Activated CD4-positive, alpha-beta memory T cell treated with anti-CD3 and anti-CD28 coated beads for 36 hours (primary cell): ENCODE data around the gene MREG. TPM values are rescaled to one million over a fixed set of nuclear protein-coding genes. Genes with fewer than 3 reads are reported as not detected.
A peak's percentile ranks its signal among the peaks of the same experiment; 100 is the strongest.
"Not testable (repeated sequence)": the region's sequence is repeated elsewhere in the genome, so short reads cannot be mapped to it uniquely, and the experiment has no call there.

Experiments used
- CTCF ChIA-PET: fragments of 350-600 bp; sonication (Branson Sonifier 250); formaldehyde crosslinking; loops from one replicate; lab custom pipeline; 2021; ENCODE audit warnings: antibody characterized with exemption, inconsistent platforms; lab: Charles Lee
- POLR2A ChIA-PET: fragments of 350-600 bp; sonication (Branson Sonifier 250); formaldehyde crosslinking; loops from one replicate; lab custom pipeline; 2021; ENCODE audit warnings: antibody characterized with exemption; lab: Charles Lee
- DNase-seq: peaks from one replicate; pipeline ENCODE4 v3.0.0-alpha.2; 2020
- H3K27ac Mint-ChIP-seq: one replicate; pipeline ENCODE4 v1.8.0; 2021; ENCODE audit warnings: mixed read lengths
- H3K27me3 Mint-ChIP-seq: one replicate; pipeline ENCODE4 v1.8.0; 2021; ENCODE audit warnings: mixed read lengths
- H3K36me3 Mint-ChIP-seq: one replicate; pipeline ENCODE4 v1.8.0; 2021; ENCODE audit warnings: mixed read lengths
- H3K4me1 Mint-ChIP-seq: one replicate; pipeline ENCODE4 v1.8.0; 2021; ENCODE audit warnings: low read depth, mixed read lengths
- H3K4me3 Mint-ChIP-seq: one replicate; pipeline ENCODE4 v1.8.0; 2021; ENCODE audit warnings: mild to moderate bottlenecking, mixed read lengths
- H3K9me3 Mint-ChIP-seq: one replicate; pipeline ENCODE4 v1.8.0; 2021; ENCODE audit warnings: mixed read lengths
- intact Hi-C: fragments of 100-400 bp; cut with micrococcal nuclease; formaldehyde crosslinking; loops from one replicate; pipeline ENCODE4 v1.15.1; 2023
- total RNA-seq, 2 experiments: library from RNA; stranded (reverse); gene quantifications; one replicate each; pipeline ENCODE4 v1.2.3, GENCODE V29; 2021

MREG gene
- total RNA-seq, 2 experiments from 2014 or later: 10.2 to 10.4 TPM

DNA sequence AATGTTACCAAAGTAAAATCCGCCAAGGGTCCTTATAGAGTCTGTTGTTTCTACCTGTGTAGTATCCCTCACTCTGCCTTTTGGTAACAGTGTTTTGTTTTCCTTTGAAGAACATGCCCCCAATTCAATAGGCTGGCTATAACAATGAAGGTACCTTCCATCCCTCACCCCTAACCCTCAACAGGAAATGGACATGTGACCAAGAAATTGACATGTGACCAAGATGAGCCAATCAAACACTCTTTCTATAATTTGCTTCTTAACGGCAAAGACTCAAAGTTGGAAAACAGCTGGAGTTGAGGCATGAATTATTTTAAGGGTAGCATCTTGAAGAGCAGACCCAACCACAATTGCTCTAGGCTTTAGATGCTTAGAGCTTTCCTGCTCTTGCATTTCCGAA is 5.4 kb upstream of the MREG start:
- Mint-ChIP-seq H3K4me1 (peaks cover 42% of the 10 kb centered on the region), H3K27me3 (no peaks in the 10 kb centered on the region), H3K27ac (no peak overlapping the region), H3K9me3 (no peaks in the 10 kb centered on the region), H3K4me3 (no peak overlapping the region), H3K36me3 (no peaks in the 10 kb centered on the region)
- no peak for DNase-seq
- ChIA-PET POLR2A (no interaction called here), CTCF (interaction anchor here (0.6 to 11.4 kb wide), 6 partner anchors 14 to 191 kb away, joined by 3 to 188 read pairs (median 4); no protein-coding TSS in a partner anchor)
- intact Hi-C loops: loop anchor here (10.0 kb wide), 5 partner anchors 274 to 1214 kb away; partner anchors contain the start of genes ATIC, BARD1 and FN1

GRCh38 chr2:216017365-216017764 is 4.0 kb upstream of the MREG start:
- Mint-ChIP-seq H3K9me3 (no peaks in the 10 kb centered on the region), H3K4me1 (peaks cover 51% of the 10 kb centered on the region), H3K27ac (peak overlapping the region; percentile 50), H3K27me3 (no peaks in the 10 kb centered on the region), H3K36me3 (no peaks in the 10 kb centered on the region), H3K4me3 (no peak overlapping the region)
- intact Hi-C loops: loop anchor here (1.0 to 10.0 kb wide), 7 partner anchors 15 to 1213 kb away; partner anchors contain the start of genes ATIC, BARD1 and FN1
- DNase-seq: peak; percentile 79
- CTCF ChIA-PET: interaction anchor here (0.6 to 11.4 kb wide), 5 partner anchors 15 to 192 kb away, joined by 3 to 188 read pairs (median 6); no protein-coding TSS in a partner anchor
- POLR2A ChIA-PET: interaction anchor here (0.6 kb wide), 1 partner anchor 608 kb away, joined by 3 read pairs; no protein-coding TSS in a partner anchor

- CTCF ChIA-PET: interaction anchor here (0.6 to 11.4 kb wide), 12 partner anchors 9 to 650 kb away, joined by 3 to 188 read pairs (median 6); partner anchors contain the start of gene XRCC5
- Mint-ChIP-seq H3K4me1 (peaks cover 55% of the 10 kb centered on the region), H3K36me3 (no peaks in the 10 kb centered on the region), H3K9me3 (no peaks in the 10 kb centered on the region), H3K27me3 (no peaks in the 10 kb centered on the region), H3K27ac (peak overlapping the region; percentile 64), H3K4me3 (no peak overlapping the region)
- no peak for DNase-seq
- POLR2A ChIA-PET: interaction anchor here (0.5 to 2.3 kb wide), 5 partner anchors 11 to 179 kb away, joined by 3 to 9 read pairs (median 3); no protein-coding TSS in a partner anchor
- intact Hi-C loops: loop anchor here (1.0 to 10.0 kb wide), 7 partner anchors 10 to 1212 kb away; partner anchors contain the start of genes ATIC, BARD1 and FN1
These were observed 3.2 kb upstream of the MREG start for GRCh38 chr2:216016581-216016980.

DNA sequence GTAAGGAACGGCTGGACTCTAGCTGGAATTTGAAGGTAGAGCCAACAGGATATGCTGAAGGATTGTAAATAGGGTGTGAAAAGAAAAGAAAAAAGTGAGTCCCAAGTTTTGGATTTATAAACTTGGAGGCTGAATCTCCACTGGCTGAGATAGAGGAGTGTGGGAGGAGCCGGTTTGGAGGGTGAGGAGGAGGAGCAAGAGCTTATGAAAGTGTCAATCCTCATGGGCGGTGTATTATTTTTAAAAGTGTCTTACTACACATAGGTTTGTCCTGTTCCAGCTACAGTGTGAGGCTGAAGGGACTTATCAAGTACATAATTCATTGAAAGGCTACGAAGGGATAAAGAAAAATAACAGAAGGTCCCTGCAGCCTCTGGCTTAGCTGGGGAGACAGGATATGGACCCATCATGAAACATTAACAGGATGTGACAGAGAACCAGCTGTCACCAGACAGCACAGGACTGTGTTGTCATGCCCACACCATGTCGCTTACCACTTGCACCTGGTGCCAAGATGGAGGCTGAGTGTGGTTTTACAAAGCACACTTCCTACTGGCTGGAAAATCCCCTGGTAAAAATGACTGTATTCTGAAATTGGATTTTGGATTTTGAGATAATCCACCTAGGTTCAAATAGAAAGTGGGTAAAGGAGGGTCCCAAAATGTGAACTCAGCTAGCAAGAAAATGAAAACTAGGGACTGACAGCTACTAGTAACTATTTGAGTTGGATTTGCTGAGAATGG is 2.5 kb upstream of the MREG start:
- H3K27me3 Mint-ChIP-seq: no peaks in the 10 kb centered on the region
- POLR2A ChIA-PET: interaction anchor here (0.5 to 2.3 kb wide), 5 partner anchors 10 to 179 kb away, joined by 3 to 9 read pairs (median 3); no protein-coding TSS in a partner anchor
- CTCF ChIA-PET: interaction anchor here (0.6 to 11.4 kb wide), 11 partner anchors 10 to 651 kb away, joined by 3 to 188 read pairs (median 6); partner anchors contain the start of gene XRCC5
- peak; percentile 78 for DNase-seq
- peaks cover 55% of the 10 kb centered on the region for H3K4me1 Mint-ChIP-seq
- no peaks in the 10 kb centered on the region for H3K9me3 Mint-ChIP-seq
- intact Hi-C loops: loop anchor here (1.0 to 10.0 kb wide), 7 partner anchors 10 to 1211 kb away; partner anchors contain the start of genes ATIC, BARD1 and FN1
- H3K27ac Mint-ChIP-seq: peak overlapping the region; percentile 64
- no peaks in the 10 kb centered on the region for H3K36me3 Mint-ChIP-seq
- peak overlapping the region; percentile 39 for H3K4me3 Mint-ChIP-seq

DNA sequence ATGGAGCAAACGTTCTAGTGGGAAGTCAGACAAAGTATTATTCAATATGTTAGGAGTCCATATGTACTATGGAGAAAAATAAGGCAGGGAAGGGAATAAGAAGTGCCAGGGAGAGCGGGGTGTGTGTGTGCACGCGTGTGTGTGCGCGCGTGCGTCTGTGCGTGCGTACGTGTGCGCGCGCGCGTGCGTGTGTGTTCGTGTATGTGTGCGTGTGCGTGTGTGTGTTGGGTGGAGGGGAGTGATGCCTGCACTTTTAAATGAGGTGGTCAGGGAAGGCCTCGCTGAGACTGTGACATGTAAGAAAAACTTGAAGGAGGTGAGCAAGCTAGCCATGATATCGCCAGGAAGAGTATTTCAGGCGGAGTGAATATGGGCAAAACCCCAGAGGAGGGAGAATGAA is 1.6 kb upstream of the MREG start:
- POLR2A ChIA-PET: interaction anchor here (1.6 to 2.3 kb wide), 2 partner anchors 9 to 14 kb away, joined by 7 to 9 read pairs; no protein-coding TSS in a partner anchor
- Mint-ChIP-seq H3K4me1 (peaks cover 55% of the 10 kb centered on the region), H3K27me3 (no peaks in the 10 kb centered on the region)

GRCh38 chr2:216014006-216014405 is 655 bp upstream of the MREG start:
- H3K9me3 Mint-ChIP-seq: no peaks in the 10 kb centered on the region
- ChIA-PET CTCF (interaction anchor here (0.7 to 3.5 kb wide), 5 partner anchors 8 to 64 kb away, joined by 3 to 17 read pairs (median 4); no protein-coding TSS in a partner anchor), POLR2A (no interaction called here)
- H3K4me3 Mint-ChIP-seq: peak overlapping the region; percentile 41
- H3K36me3 Mint-ChIP-seq: no peaks in the 10 kb centered on the region
- no peak overlapping the region for H3K27ac Mint-ChIP-seq
- peaks cover 55% of the 10 kb centered on the region for H3K4me1 Mint-ChIP-seq
- no peak for DNase-seq
- H3K27me3 Mint-ChIP-seq: no peaks in the 10 kb centered on the region
- intact Hi-C loops: loop anchor here (10.0 kb wide), 5 partner anchors 269 to 1209 kb away; partner anchors contain the start of genes ATIC, BARD1 and FN1

More for the DNA sequence above, 1.6 kb upstream of the MREG start:
- intact Hi-C loops: loop anchor here (10.0 kb wide), 5 partner anchors 270 to 1210 kb away; partner anchors contain the start of genes ATIC, BARD1 and FN1
- no peaks in the 10 kb centered on the region for H3K9me3 Mint-ChIP-seq
- DNase-seq: no peak
- H3K27ac Mint-ChIP-seq: peak overlapping the region; percentile 2
- H3K36me3 Mint-ChIP-seq: no peaks in the 10 kb centered on the region
- H3K4me3 Mint-ChIP-seq: no peak overlapping the region
- CTCF ChIA-PET: interaction anchor here (1.8 to 11.4 kb wide), 4 partner anchors 9 to 66 kb away, joined by 6 to 188 read pairs (median 14); no protein-coding TSS in a partner anchor

GRCh38 chr2:216012830-216013079 is 596 bp downstream of the MREG start:
- H3K9me3 Mint-ChIP-seq: no peaks in the 10 kb centered on the region
- no peak for DNase-seq
- peaks cover 48% of the 10 kb centered on the region for H3K4me1 Mint-ChIP-seq
- H3K27ac Mint-ChIP-seq: peak overlapping the region; percentile 46
- ChIA-PET CTCF (interaction anchor here (0.6 to 2.4 kb wide), 5 partner anchors 10 to 107 kb away, joined by 4 to 11 read pairs (median 4); partner anchors contain the start of genes PECR and TMEM169), POLR2A (no interaction called here)
- H3K36me3 Mint-ChIP-seq: no peaks in the 10 kb centered on the region
- H3K4me3 Mint-ChIP-seq: peak overlapping the region; percentile 88
- intact Hi-C loops: loop anchor here (2.0 to 10.0 kb wide), 6 partner anchors 62 to 1208 kb away; partner anchors contain the start of genes ATIC, BARD1 and FN1
- no peaks in the 10 kb centered on the region for H3K27me3 Mint-ChIP-seq

DNA sequence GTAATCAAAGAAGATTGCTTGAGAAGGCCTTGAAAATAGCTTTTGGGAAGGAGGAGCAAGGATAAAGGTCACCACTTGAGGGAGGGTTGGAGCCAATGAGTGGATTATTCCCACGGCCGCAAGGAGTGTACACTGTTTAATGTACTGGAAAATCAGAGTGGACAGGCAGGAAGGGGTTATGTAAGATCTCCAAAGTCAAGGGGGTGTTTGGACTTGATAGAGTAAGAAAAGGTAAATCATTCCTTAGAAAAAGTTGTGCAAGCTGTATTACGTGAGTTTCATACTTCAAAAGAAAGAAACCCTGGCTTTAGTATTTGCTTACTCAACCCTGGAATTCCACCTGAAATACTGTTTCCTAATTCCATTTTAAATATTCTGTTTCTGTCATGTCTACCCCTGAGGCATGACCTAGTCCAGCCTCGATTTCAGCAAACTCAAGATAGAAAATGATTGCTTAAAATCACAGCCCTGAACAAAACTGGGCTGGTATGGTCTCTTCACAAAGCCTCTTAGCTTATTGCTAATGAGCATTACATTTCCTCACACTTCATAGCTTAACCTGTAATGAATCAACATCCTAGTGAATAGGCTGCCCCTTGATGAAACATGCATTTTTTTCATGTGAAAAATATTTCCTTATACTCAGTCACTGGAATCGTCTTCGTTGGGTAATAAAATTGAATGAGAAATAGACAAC is 1.1 kb downstream of the MREG start:
- H3K27ac Mint-ChIP-seq: peak overlapping the region; percentile 46
- no peaks in the 10 kb centered on the region for H3K9me3 Mint-ChIP-seq
- POLR2A ChIA-PET: no interaction called here
- no peaks in the 10 kb centered on the region for H3K36me3 Mint-ChIP-seq
- peak overlapping the region; percentile 88 for H3K4me3 Mint-ChIP-seq
- no peaks in the 10 kb centered on the region for H3K27me3 Mint-ChIP-seq
- peaks cover 44% of the 10 kb centered on the region for H3K4me1 Mint-ChIP-seq
- intact Hi-C loops: loop anchor here (2.0 to 10.0 kb wide), 6 partner anchors 61 to 1207 kb away; partner anchors contain the start of genes ATIC, BARD1 and FN1
- CTCF ChIA-PET: interaction anchor here (0.6 to 2.4 kb wide), 6 partner anchors 11 to 108 kb away, joined by 3 to 11 read pairs (median 4); partner anchors contain the start of genes PECR and TMEM169
- no peak for DNase-seq

DNA sequence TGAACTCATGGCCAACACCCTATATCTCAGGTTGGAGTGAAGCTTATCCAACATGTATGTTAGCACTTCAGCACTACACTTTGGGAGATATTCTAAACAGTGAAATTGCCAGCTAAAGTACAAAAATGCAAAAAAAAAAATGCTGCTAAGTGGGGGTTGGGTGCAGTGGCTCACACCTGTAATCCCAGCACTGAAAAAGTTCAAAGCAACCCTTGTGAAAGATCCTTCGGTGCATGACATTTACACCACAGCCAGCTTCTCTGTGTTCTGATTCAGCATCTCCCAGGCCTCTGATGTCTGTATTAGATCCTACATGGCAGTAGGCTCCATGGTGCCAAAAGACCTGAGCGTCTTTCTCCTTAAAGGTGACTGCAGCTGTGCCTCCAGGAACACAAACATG is 4.1 kb downstream of the MREG start:
- H3K9me3 Mint-ChIP-seq, CTCF ChIA-PET, intact Hi-C loops, POLR2A ChIA-PET, DNase-seq, H3K27ac Mint-ChIP-seq, H3K27me3 Mint-ChIP-seq, H3K36me3 Mint-ChIP-seq, H3K4me3 Mint-ChIP-seq: not testable (repeated sequence)
- H3K4me1 Mint-ChIP-seq: peaks cover 46% of the 10 kb centered on the region

DNA sequence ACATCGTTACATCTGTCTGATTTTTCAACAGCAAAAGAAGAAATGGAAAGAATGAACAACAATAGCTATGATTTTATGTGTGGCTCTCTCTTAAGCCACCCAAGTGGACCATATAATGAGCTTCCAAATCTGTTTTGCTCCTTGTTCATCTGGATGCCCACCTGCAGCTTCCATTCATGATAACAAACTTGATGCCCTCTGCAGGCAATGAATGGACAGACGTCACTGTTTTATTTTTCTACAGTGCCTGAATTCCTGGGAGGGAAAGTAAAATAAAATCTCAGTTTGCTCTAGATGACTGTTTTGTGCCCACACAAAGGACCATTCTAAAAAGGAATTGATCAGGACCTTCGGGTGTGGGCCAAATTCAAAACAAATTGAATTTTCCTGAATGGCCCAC is 5.0 kb downstream of the MREG start:
- intact Hi-C loops: no loop called here
- no peak for DNase-seq
- Mint-ChIP-seq H3K4me1 (peaks cover 49% of the 10 kb centered on the region), H3K36me3 (no peaks in the 10 kb centered on the region), H3K9me3 (no peaks in the 10 kb centered on the region), H3K27ac (no peak overlapping the region), H3K27me3 (no peaks in the 10 kb centered on the region), H3K4me3 (no peak overlapping the region)
- POLR2A ChIA-PET: no interaction called here
- CTCF ChIA-PET: interaction anchor here (3.7 kb wide), 1 partner anchor 15 kb away, joined by 31 read pairs; no protein-coding TSS in a partner anchor

DNA sequence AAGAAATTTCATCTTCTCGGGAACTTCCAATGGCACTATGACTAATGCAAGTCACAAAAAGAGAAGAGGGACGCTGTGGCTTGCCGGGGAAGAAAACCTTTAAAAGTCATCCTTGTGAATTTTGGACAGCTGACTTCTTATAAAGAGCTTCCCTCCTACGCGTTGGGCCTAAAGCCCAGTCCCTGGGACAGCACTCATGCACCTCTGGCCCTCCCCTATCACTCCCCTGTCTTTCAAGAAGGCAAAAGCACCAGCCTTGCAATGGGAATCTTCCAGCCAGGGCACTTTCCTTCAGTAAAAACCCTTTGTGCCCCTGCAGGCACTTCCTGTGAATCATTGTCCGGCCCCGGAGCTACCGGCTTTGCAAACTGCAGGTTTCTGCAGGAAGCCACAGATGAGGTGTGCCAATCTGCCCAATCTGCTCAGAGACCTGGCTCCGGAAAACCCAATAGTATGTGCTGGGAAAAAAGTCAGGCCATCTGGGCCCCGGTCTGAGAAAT is 7.1 kb downstream of the MREG start:
- H3K4me1 Mint-ChIP-seq: peaks cover 43% of the 10 kb centered on the region
- no peaks in the 10 kb centered on the region for H3K36me3 Mint-ChIP-seq
- ChIA-PET POLR2A (interaction anchor here (2.0 kb wide), 1 partner anchor 10 kb away, joined by 9 read pairs; no protein-coding TSS in a partner anchor), CTCF (interaction anchor here (0.6 to 3.7 kb wide), 9 partner anchors 8 to 108 kb away, joined by 3 to 31 read pairs (median 5); partner anchors contain the start of gene MREG)
- H3K27me3 Mint-ChIP-seq: no peaks in the 10 kb centered on the region
- intact Hi-C loops: loop anchor here (1.0 kb wide), 2 partner anchors 10 to 24 kb away; no protein-coding TSS in a partner anchor
- peak overlapping the region; percentile 87 for H3K27ac Mint-ChIP-seq
- no peaks in the 10 kb centered on the region for H3K9me3 Mint-ChIP-seq
- peak; percentile 76 for DNase-seq
- H3K4me3 Mint-ChIP-seq: peak overlapping the region; percentile 44
